HepG2 (cell line): Measurements from ENCODE around the gene ASIC2.

Experiments used
- KLF16 ChIP-seq, 2 experiments: sonication (generic) in 1 of 2; formaldehyde crosslinking in 1 of 2; IDR thresholded peaks; 2 replicates each; pipeline versions ENCODE4 v1.6.1 to v1.8.0; 2016 to 2023; ENCODE audit warnings: missing genetic modification reagents in 2 of 2, missing compliant biosample characterization in 1 of 2
- MAFK ChIP-seq, 2 experiments: IDR thresholded peaks in 1 of 2; conservative IDR thresholded peaks in 1 of 2; 2 replicates each; pipeline ENCODE4 v1.6.1; 2011; ENCODE audit warnings: improper control_type of control experiment in 2 of 2, low read length in 2 of 2
- POLR2G ChIP-seq: fragments of 200-400 bp; formaldehyde crosslinking; IDR thresholded peaks from 2 replicates; pipeline ENCODE4 v1.6.1; 2018; ENCODE audit warnings: mild to moderate bottlenecking, low read depth, low read length, moderate library complexity
- RARG ChIP-seq: sonication (generic); formaldehyde crosslinking; IDR thresholded peaks from 2 replicates; pipeline ENCODE4 v1.4.0; 2020; ENCODE audit warnings: low read depth, mild to moderate bottlenecking, missing genetic modification reagents
- SRSF1 ChIP-seq: fragments of 200-400 bp; formaldehyde crosslinking; optimal IDR thresholded peaks from 2 replicates; pipeline ENCODE3; 2017; ENCODE audit warnings: mild to moderate bottlenecking, low read depth, low read length, moderate library complexity
- YY1 ChIP-seq: IDR thresholded peaks from 2 replicates; pipeline ENCODE4 v1.6.1; 2011; ENCODE audit warnings: low read length, low read depth, moderate library complexity, mild to moderate bottlenecking; ENCODE audit not compliant: insufficient read depth, insufficient replicate concordance
- ZNF124 ChIP-seq: sonication (generic); formaldehyde crosslinking; IDR thresholded peaks from 2 replicates; pipeline ENCODE4 v1.4.0; 2020; ENCODE audit warnings: missing genetic modification reagents
- ZNF263 ChIP-seq: sonication (generic); formaldehyde crosslinking; IDR thresholded peaks from 2 replicates; pipeline ENCODE4 v1.4.0; 2020; ENCODE audit warnings: missing genetic modification reagents
- TF ChIP-seq, protein P1 (sequence below): sonication (generic); formaldehyde crosslinking; IDR thresholded peaks from 2 replicates; pipeline ENCODE4 v1.4.0; 2020; ENCODE audit warnings: mild to moderate bottlenecking, missing genetic modification reagents
- TF ChIP-seq, protein P2 (sequence below): sonication (generic); formaldehyde crosslinking; IDR thresholded peaks from 2 replicates; pipeline ENCODE4 v1.5.0; 2020; ENCODE audit warnings: mild to moderate bottlenecking, missing genetic modification reagents, moderate library complexity
- TF ChIP-seq, protein P3 (sequence below), 2 experiments: IDR thresholded peaks; 2 replicates each; pipeline ENCODE4 v1.6.1; 2011 to 2012; ENCODE audit warnings: low read length in 2 of 2, borderline replicate concordance in 1 of 2, low read depth in 1 of 2, mild to moderate bottlenecking in 1 of 2, moderate library complexity in 1 of 2

DNA sequence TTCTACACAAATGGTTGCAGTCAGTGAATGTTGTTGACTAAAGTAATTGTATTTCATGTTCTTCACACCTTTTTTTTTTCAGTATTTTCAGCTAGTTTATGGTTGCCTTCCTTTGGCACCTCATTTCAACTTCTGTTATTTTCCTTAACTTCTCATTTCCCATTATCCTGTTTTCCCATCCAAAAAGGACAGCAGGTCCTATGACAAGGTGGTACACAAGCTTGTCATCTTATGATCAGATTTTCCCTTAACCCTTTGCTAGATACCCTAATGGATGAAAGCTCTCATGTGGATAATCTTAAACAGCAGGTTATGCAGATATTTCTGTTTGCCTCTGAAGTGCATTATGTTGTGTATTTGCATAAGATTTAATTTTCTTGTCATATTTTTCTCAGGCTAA is 7.1 kb upstream of the ASIC2 start:
- no peak for TF ChIP-seq KLF16 (CRISPR knock-in tag; IDR thresholded peaks at IDR 0.05)
- no peak for TF ChIP-seq ZNF124 (CRISPR knock-in tag)
- TF ChIP-seq ZNF263 (CRISPR knock-in tag) = no peak
- no peak for TF ChIP-seq YY1
- TF ChIP-seq POLR2G = no peak
- TF ChIP-seq SRSF1 = no peak
- TF ChIP-seq, protein P1, sequence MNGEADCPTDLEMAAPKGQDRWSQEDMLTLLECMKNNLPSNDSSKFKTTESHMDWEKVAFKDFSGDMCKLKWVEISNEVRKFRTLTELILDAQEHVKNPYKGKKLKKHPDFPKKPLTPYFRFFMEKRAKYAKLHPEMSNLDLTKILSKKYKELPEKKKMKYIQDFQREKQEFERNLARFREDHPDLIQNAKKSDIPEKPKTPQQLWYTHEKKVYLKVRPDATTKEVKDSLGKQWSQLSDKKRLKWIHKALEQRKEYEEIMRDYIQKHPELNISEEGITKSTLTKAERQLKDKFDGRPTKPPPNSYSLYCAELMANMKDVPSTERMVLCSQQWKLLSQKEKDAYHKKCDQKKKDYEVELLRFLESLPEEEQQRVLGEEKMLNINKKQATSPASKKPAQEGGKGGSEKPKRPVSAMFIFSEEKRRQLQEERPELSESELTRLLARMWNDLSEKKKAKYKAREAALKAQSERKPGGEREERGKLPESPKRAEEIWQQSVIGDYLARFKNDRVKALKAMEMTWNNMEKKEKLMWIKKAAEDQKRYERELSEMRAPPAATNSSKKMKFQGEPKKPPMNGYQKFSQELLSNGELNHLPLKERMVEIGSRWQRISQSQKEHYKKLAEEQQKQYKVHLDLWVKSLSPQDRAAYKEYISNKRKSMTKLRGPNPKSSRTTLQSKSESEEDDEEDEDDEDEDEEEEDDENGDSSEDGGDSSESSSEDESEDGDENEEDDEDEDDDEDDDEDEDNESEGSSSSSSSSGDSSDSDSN (CRISPR knock-in tag) = no peak
- TF ChIP-seq, protein P2, sequence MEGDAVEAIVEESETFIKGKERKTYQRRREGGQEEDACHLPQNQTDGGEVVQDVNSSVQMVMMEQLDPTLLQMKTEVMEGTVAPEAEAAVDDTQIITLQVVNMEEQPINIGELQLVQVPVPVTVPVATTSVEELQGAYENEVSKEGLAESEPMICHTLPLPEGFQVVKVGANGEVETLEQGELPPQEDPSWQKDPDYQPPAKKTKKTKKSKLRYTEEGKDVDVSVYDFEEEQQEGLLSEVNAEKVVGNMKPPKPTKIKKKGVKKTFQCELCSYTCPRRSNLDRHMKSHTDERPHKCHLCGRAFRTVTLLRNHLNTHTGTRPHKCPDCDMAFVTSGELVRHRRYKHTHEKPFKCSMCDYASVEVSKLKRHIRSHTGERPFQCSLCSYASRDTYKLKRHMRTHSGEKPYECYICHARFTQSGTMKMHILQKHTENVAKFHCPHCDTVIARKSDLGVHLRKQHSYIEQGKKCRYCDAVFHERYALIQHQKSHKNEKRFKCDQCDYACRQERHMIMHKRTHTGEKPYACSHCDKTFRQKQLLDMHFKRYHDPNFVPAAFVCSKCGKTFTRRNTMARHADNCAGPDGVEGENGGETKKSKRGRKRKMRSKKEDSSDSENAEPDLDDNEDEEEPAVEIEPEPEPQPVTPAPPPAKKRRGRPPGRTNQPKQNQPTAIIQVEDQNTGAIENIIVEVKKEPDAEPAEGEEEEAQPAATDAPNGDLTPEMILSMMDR (CRISPR knock-in tag) = no peak
- TF ChIP-seq, protein P3, sequence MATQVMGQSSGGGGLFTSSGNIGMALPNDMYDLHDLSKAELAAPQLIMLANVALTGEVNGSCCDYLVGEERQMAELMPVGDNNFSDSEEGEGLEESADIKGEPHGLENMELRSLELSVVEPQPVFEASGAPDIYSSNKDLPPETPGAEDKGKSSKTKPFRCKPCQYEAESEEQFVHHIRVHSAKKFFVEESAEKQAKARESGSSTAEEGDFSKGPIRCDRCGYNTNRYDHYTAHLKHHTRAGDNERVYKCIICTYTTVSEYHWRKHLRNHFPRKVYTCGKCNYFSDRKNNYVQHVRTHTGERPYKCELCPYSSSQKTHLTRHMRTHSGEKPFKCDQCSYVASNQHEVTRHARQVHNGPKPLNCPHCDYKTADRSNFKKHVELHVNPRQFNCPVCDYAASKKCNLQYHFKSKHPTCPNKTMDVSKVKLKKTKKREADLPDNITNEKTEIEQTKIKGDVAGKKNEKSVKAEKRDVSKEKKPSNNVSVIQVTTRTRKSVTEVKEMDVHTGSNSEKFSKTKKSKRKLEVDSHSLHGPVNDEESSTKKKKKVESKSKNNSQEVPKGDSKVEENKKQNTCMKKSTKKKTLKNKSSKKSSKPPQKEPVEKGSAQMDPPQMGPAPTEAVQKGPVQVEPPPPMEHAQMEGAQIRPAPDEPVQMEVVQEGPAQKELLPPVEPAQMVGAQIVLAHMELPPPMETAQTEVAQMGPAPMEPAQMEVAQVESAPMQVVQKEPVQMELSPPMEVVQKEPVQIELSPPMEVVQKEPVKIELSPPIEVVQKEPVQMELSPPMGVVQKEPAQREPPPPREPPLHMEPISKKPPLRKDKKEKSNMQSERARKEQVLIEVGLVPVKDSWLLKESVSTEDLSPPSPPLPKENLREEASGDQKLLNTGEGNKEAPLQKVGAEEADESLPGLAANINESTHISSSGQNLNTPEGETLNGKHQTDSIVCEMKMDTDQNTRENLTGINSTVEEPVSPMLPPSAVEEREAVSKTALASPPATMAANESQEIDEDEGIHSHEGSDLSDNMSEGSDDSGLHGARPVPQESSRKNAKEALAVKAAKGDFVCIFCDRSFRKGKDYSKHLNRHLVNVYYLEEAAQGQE (IDR thresholded peaks at IDR 0.05; ENCODE audit: borderline replicate concordance in 1 of 2, low read depth in 1 of 2, low read length in 2 of 2) = no peak
- no peak for TF ChIP-seq RARG (CRISPR knock-in tag)
- no peak for TF ChIP-seq MAFK (conservative IDR thresholded peaks at IDR 0.05 in 1 of 2, IDR thresholded peaks at IDR 0.05 in 1 of 2; ENCODE audit: low read length in 2 of 2)
